SK-N-SH treated with all-trans-retinoic acid at 6 μM for 48 hours (cell line): Measurements from ENCODE around the gene CFAP20DC.

Source experiments
- CSDC2 ChIP-seq: fragments of 250-450 bp; sonication (Bioruptor Pico); IDR thresholded peaks from 2 replicates; pipeline ENCODE4 v1.5.0; 2020; ENCODE audit warnings: mild to moderate bottlenecking, moderate library complexity
- RARB ChIP-seq: fragments of 250-450 bp; sonication (Bioruptor Pico); IDR thresholded peaks from 2 replicates; pipeline ENCODE4 v1.8.0; 2021; ENCODE audit warnings: mild to moderate bottlenecking, moderate library complexity
- TCF4 ChIP-seq: fragments of 250-450 bp; sonication (Bioruptor Pico); IDR thresholded peaks from 2 replicates; pipeline ENCODE4 v1.8.0; 2021; ENCODE audit warnings: mild to moderate bottlenecking, moderate library complexity, borderline replicate concordance
- ZC3H10 ChIP-seq: fragments of 250-450 bp; sonication (Bioruptor Pico); IDR thresholded peaks from 2 replicates; pipeline ENCODE4 v1.5.1; 2021; ENCODE audit warnings: mild to moderate bottlenecking, moderate library complexity
- ZNF8 ChIP-seq: fragments of 450-650 bp; formaldehyde crosslinking; IDR thresholded peaks from 2 replicates; pipeline ENCODE4 v1.5.0; 2020; ENCODE audit warnings: mild to moderate bottlenecking, moderate library complexity
- TF ChIP-seq, protein P1 (sequence below): fragments of 250-450 bp; sonication (Bioruptor Pico); IDR thresholded peaks from 2 replicates; pipeline ENCODE4 v1.8.0; 2021; ENCODE audit warnings: low read depth, mild to moderate bottlenecking, moderate library complexity, borderline replicate concordance
- TF ChIP-seq, protein P2 (sequence below): fragments of 250-450 bp; sonication (Bioruptor Pico); IDR thresholded peaks from 2 replicates; pipeline ENCODE4 v1.8.0; 2020; ENCODE audit warnings: mild to moderate bottlenecking, moderate library complexity, borderline replicate concordance
- TF ChIP-seq, protein P3 (sequence below): fragments of 250-450 bp; sonication (Bioruptor Pico); IDR thresholded peaks from 2 replicates; pipeline ENCODE4 v1.5.1; 2020; ENCODE audit warnings: low read depth, mild to moderate bottlenecking, moderate library complexity

DNA sequence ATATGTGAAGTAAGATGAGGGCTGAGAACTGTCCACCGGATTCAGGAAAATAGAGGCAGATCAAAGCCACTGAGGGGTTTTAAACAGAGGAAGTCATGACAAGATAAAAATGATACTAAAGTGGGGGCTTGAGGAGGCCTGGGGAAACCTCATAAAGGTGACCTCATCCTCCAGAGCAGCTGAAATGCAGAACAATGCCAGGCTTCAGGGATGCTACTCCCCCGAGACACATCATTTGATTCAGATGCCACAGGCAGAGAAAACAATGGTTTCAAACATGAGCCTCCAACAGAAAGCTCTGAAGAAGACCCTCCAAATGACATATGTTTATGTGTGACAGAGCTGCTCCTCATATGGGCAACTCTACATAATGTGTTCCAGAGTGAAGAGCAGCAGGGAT is 6.4 kb downstream of the CFAP20DC start:
- TF ChIP-seq, protein P1, sequence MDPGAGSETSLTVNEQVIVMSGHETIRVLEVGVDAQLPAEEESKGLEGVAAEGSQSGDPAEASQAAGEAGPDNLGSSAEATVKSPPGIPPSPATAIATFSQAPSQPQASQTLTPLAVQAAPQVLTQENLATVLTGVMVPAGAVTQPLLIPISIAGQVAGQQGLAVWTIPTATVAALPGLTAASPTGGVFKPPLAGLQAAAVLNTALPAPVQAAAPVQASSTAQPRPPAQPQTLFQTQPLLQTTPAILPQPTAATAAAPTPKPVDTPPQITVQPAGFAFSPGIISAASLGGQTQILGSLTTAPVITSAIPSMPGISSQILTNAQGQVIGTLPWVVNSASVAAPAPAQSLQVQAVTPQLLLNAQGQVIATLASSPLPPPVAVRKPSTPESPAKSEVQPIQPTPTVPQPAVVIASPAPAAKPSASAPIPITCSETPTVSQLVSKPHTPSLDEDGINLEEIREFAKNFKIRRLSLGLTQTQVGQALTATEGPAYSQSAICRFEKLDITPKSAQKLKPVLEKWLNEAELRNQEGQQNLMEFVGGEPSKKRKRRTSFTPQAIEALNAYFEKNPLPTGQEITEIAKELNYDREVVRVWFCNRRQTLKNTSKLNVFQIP (CRISPR knock-in tag): no peak
- TF ChIP-seq TCF4: no peak
- TF ChIP-seq RARB (CRISPR knock-in tag): no peak
- TF ChIP-seq CSDC2 (CRISPR knock-in tag): no peak
- TF ChIP-seq, protein P2, sequence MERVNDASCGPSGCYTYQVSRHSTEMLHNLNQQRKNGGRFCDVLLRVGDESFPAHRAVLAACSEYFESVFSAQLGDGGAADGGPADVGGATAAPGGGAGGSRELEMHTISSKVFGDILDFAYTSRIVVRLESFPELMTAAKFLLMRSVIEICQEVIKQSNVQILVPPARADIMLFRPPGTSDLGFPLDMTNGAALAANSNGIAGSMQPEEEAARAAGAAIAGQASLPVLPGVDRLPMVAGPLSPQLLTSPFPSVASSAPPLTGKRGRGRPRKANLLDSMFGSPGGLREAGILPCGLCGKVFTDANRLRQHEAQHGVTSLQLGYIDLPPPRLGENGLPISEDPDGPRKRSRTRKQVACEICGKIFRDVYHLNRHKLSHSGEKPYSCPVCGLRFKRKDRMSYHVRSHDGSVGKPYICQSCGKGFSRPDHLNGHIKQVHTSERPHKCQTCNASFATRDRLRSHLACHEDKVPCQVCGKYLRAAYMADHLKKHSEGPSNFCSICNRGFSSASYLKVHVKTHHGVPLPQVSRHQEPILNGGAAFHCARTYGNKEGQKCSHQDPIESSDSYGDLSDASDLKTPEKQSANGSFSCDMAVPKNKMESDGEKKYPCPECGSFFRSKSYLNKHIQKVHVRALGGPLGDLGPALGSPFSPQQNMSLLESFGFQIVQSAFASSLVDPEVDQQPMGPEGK (CRISPR knock-in tag): no peak
- TF ChIP-seq, protein P3, sequence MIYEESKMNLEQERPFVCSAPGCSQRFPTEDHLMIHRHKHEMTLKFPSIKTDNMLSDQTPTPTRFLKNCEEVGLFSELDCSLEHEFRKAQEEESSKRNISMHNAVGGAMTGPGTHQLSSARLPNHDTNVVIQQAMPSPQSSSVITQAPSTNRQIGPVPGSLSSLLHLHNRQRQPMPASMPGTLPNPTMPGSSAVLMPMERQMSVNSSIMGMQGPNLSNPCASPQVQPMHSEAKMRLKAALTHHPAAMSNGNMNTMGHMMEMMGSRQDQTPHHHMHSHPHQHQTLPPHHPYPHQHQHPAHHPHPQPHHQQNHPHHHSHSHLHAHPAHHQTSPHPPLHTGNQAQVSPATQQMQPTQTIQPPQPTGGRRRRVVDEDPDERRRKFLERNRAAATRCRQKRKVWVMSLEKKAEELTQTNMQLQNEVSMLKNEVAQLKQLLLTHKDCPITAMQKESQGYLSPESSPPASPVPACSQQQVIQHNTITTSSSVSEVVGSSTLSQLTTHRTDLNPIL (CRISPR knock-in tag): no peak
- no peak for TF ChIP-seq ZNF8 (CRISPR knock-in tag)
- no peak for TF ChIP-seq ZC3H10
